ENCODE measurements around the gene KIF5C.
A peak's percentile ranks its signal among the peaks of the same experiment; 100 is the strongest.

The KIF5C gene

GRCh38 chr2:148922062-148922461 lies 47.0 kb downstream of the KIF5C start:
- FAIRE-seq, result no peak
- DNase-seq (ENCODE audit: extremely low spot score, insufficient read length, low read depth), result no peak

- FAIRE-seq (no peak), DNase-seq (ENCODE audit: extremely low spot score, insufficient read length, low read depth) (no peak)
Observed at GRCh38 chr2:148922776-148923475, 47.9 kb downstream of the KIF5C start.

GRCh38 chr2:148924514-148925178 lies 49.6 kb downstream of the KIF5C start:
- FAIRE-seq (no peak), DNase-seq (ENCODE audit: extremely low spot score, insufficient read length, low read depth) (no peak)

- DNase-seq (ENCODE audit: extremely low spot score, insufficient read length, low read depth) (peak; percentile 54), FAIRE-seq (peak; percentile 89)
Observed at GRCh38 chr2:148926291-148926961, 51.4 kb downstream of the KIF5C start.

- no peak for FAIRE-seq
- DNase-seq (ENCODE audit: extremely low spot score, insufficient read length, low read depth), result no peak
Observed at GRCh38 chr2:148926981-148927401, 52.0 kb downstream of the KIF5C start.

- DNase-seq (ENCODE audit: extremely low spot score, insufficient read length, low read depth) (no peak), FAIRE-seq (no peak)
Observed at GRCh38 chr2:148928395-148928794, 53.4 kb downstream of the KIF5C start.

GRCh38 chr2:148930046-148930775 lies 55.2 kb downstream of the KIF5C start:
- DNase-seq (ENCODE audit: extremely low spot score, insufficient read length, low read depth) (no peak), FAIRE-seq (no peak)

- no peak for FAIRE-seq
- DNase-seq (ENCODE audit: extremely low spot score, insufficient read length, low read depth), result no peak
Observed at GRCh38 chr2:148932536-148932935, 57.5 kb downstream of the KIF5C start.

- FAIRE-seq, result no peak
- DNase-seq (ENCODE audit: extremely low spot score, insufficient read length, low read depth), result no peak
Observed at GRCh38 chr2:148933456-148933855, 58.4 kb downstream of the KIF5C start.

- DNase-seq (ENCODE audit: extremely low spot score, insufficient read length, low read depth) (no peak), FAIRE-seq (no peak)
Observed at GRCh38 chr2:148935791-148936190, 60.8 kb downstream of the KIF5C start.

GRCh38 chr2:148936857-148937450 lies 61.9 kb downstream of the KIF5C start:
- DNase-seq (ENCODE audit: extremely low spot score, insufficient read length, low read depth), result no peak
- no peak for FAIRE-seq

- FAIRE-seq (no peak), DNase-seq (ENCODE audit: extremely low spot score, insufficient read length, low read depth) (no peak)
Observed at GRCh38 chr2:148939271-148939670, 64.2 kb downstream of the KIF5C start.

GRCh38 chr2:148943097-148943496 lies 68.1 kb downstream of the KIF5C start:
- no peak for FAIRE-seq
- no peak for DNase-seq (ENCODE audit: extremely low spot score, insufficient read length, low read depth)

GRCh38 chr2:148944536-148944935 lies 69.5 kb downstream of the KIF5C start:
- no peak for DNase-seq (ENCODE audit: extremely low spot score, insufficient read length, low read depth)
- no peak for FAIRE-seq

- DNase-seq (ENCODE audit: extremely low spot score, insufficient read length, low read depth) (no peak), FAIRE-seq (no peak)
Observed at GRCh38 chr2:148947299-148947698, 72.3 kb downstream of the KIF5C start.

- FAIRE-seq, result no peak
- no peak for DNase-seq (ENCODE audit: extremely low spot score, insufficient read length, low read depth)
Observed at GRCh38 chr2:148948868-148949267, 73.8 kb downstream of the KIF5C start.

GRCh38 chr2:148949348-148949747 lies 74.3 kb downstream of the KIF5C start:
- no peak for FAIRE-seq

GRCh38 chr2:148952621-148953020 lies 77.6 kb downstream of the KIF5C start:
- FAIRE-seq (no peak), DNase-seq (ENCODE audit: extremely low spot score, insufficient read length, low read depth) (no peak)

More at GRCh38 chr2:148949348-148949747, 74.3 kb downstream of the KIF5C start:
- no peak for DNase-seq (ENCODE audit: extremely low spot score, insufficient read length, low read depth)

- DNase-seq (ENCODE audit: extremely low spot score, insufficient read length, low read depth) (no peak), FAIRE-seq (no peak)
Observed at GRCh38 chr2:148953426-148953825, 78.4 kb downstream of the KIF5C start.

- DNase-seq (ENCODE audit: extremely low spot score, insufficient read length, low read depth) (no peak), FAIRE-seq (no peak)
Observed at GRCh38 chr2:148954536-148954935, 79.5 kb downstream of the KIF5C start.
